CD4-positive, alpha-beta T cell treated with Interleukin-4 for 4 hours (primary cell): ENCODE results near the gene PSAP.
A peak's percentile ranks its signal among the peaks of the same experiment; 100 is the strongest.

Experiments used
- DNase-seq: peaks from one replicate; pipeline ENCODE4 v3.0.0-alpha.2; 2020

Gene PSAP

GRCh38 chr10:71824333-71824732 is 26.7 kb downstream of the PSAP start:
- DNase-seq = no peak

- DNase-seq = no peak
These were observed 27.7 kb downstream of the PSAP start for GRCh38 chr10:71823356-71823755.

GRCh38 chr10:71821909-71822763 is 28.9 kb downstream of the PSAP start:
- DNase-seq = peak; percentile 29

GRCh38 chr10:71820966-71821365 is 30.1 kb downstream of the PSAP start:
- no peak for DNase-seq

- DNase-seq = no peak
These were observed 31.1 kb downstream of the PSAP start for GRCh38 chr10:71819985-71820384.

GRCh38 chr10:71819441-71819861 is 31.6 kb downstream of the PSAP start:
- no peak for DNase-seq

- DNase-seq = no peak
These were observed 32.3 kb downstream of the PSAP start for GRCh38 chr10:71818674-71819260.

GRCh38 chr10:71817831-71818655 is 33.0 kb downstream of the PSAP start:
- peak; percentile 18 for DNase-seq

- DNase-seq = no peak
These were observed 34.0 kb downstream of the PSAP start for GRCh38 chr10:71816936-71817618.

- no peak for DNase-seq
These were observed 34.6 kb downstream of the PSAP start for GRCh38 chr10:71816421-71816851.

GRCh38 chr10:71815515-71816130 is 35.4 kb downstream of the PSAP start:
- DNase-seq = no peak

- DNase-seq = no peak
These were observed 36.1 kb downstream of the PSAP start for GRCh38 chr10:71814922-71815411.

- DNase-seq = no peak
These were observed 38.0 kb downstream of the PSAP start for GRCh38 chr10:71812913-71813590.

GRCh38 chr10:71812016-71812912 is 38.8 kb downstream of the PSAP start:
- DNase-seq = peak; percentile 64

- DNase-seq = no peak
These were observed 39.7 kb downstream of the PSAP start for GRCh38 chr10:71811351-71811750.

GRCh38 chr10:71810048-71810750 is 40.9 kb downstream of the PSAP start:
- no peak for DNase-seq

GRCh38 chr10:71809628-71810027 is 41.4 kb downstream of the PSAP start:
- DNase-seq = no peak

GRCh38 chr10:71807557-71808510 is 43.2 kb downstream of the PSAP start:
- no peak for DNase-seq
